HG02571 (cell line): ENCODE data around the gene CHRNA10.

Experiments
- ATAC-seq: cut with Tn5 transposase; IDR thresholded peaks from one replicate; pipeline ENCODE4 v1.9.1; 2021; ENCODE audit warnings: mild to moderate bottlenecking, moderate library complexity; ENCODE audit not compliant: unreplicated experiment

The CHRNA10 gene

GRCh38 chr11:3635641-3636375 is 35.4 kb downstream of the CHRNA10 start:
- ATAC-seq: no peak

DNA sequence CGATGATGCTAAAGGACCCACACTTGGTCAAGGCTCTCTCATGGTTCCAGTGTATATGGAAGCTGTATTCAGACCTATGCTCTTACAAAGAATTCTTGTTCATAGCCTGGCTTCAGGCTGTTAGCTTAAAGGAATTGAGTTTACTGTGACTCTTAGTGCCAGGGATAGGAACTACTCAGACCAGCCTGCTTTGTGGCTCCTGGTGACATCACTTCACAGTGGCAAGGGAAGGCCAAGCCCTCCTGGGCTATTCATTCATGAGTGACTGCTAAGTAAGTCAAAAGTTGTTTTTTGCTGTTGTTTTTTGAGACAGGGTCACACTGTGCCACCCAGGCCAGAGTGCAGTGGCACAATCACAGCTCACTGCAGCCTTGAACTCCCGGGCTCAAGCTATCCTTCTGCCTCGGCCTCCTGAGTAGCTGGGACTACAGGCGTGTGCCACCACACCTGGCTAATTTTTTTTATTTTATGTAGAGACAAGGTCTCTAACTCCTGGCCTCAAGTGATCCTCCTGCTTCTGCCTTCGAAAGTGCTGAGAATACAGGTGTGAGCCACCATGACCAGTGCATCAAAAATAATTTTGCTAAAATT is 39.0 kb downstream of the CHRNA10 start:
- no peak for ATAC-seq

DNA sequence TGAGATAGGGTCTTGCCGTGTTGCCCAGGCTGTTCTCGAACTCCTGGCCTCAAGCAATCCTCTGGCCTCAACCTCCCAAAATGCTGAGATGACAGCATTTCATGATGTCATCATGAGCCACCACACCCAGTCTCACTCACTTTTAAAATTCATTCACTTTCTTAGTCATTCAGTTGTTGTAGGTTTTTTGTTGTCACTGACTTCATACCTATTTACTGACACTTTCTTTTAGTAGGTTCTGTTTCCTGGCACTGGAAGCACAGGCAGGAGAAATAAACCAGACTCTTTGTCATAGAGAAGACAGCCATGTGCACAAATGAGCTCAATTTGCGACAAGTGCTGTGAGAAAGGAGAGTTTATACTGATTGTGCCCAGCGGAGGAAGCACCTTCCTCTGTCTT is 39.9 kb downstream of the CHRNA10 start:
- no peak for ATAC-seq

- ATAC-seq: no peak
Observed at GRCh38 chr11:3627291-3627690, 43.9 kb downstream of the CHRNA10 start.

GRCh38 chr11:3626250-3626960 is 44.8 kb downstream of the CHRNA10 start:
- ATAC-seq: no peak

DNA sequence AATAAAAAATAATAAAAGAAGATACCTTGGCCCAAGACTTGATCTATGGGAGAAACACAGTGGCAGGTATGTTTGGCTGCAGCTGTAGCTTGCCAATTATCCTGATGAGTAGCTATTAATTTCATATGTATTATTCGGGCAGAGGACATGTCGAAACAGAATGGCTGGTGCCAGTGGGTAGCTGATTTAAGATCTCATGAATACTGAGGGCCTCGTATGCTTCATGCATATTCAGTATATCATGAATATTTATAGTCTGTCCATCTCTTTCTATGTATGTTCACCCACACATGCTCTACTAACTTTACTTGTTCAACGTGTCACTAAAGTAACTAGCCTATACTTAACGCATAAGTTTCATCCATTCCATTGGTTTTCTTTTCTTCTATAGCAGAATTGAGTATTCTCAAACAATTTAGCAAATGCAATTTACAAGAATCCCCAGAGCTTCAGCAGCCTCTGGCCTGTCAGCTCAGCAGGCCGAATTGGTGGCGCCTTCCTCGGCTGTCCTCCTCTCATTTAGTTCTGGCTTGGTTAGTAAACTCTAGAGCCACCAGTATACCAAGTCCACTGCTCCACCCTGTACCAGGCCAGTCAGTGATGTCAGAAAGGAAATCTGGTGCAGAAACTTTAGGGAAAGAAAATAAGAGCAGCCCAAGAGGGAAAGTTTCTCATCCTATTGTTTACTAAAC is 47.3 kb downstream of the CHRNA10 start:
- ATAC-seq: no peak

DNA sequence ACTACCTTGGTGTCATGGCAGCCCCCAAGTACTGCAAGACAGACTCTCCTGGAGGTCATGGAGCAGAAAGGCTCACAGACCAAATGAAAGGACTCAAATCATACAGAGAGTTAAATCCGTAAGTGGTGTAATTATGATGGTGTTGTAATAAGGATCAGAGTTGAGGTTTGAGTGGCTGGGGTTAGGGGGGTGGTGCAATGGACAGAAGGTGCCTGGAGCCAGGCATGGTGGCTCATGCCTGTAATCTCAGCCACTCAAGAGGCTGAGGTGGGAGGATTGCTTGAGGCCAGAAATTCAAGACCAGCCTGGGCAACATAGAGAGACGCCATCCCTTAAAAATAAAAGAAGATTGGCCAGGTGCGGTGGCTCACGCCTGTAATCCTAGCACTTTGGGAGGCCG is 48.1 kb downstream of the CHRNA10 start:
- ATAC-seq: no peak

DNA sequence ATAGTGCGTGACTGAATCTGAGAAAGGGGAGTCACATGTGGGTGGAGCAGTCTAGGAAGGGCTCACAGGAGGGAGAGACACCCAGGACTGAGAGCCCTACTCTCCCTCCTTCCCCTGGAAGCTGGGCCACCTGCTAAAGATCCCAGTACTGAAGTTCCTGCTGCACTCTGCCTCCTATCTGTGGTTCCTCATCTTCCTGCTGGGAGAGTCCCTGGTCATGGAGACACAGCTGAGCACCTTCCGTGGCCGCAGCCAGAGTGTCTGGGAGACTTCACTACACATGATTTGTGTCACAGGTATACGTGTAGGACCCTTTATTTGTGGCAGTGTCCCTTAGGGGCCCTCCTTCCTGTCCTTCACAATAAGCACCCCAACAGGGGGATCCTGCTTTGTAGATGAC is 48.7 kb downstream of the CHRNA10 start:
- no peak for ATAC-seq

GRCh38 chr11:3617990-3618389 is 53.2 kb downstream of the CHRNA10 start:
- no peak for ATAC-seq

DNA sequence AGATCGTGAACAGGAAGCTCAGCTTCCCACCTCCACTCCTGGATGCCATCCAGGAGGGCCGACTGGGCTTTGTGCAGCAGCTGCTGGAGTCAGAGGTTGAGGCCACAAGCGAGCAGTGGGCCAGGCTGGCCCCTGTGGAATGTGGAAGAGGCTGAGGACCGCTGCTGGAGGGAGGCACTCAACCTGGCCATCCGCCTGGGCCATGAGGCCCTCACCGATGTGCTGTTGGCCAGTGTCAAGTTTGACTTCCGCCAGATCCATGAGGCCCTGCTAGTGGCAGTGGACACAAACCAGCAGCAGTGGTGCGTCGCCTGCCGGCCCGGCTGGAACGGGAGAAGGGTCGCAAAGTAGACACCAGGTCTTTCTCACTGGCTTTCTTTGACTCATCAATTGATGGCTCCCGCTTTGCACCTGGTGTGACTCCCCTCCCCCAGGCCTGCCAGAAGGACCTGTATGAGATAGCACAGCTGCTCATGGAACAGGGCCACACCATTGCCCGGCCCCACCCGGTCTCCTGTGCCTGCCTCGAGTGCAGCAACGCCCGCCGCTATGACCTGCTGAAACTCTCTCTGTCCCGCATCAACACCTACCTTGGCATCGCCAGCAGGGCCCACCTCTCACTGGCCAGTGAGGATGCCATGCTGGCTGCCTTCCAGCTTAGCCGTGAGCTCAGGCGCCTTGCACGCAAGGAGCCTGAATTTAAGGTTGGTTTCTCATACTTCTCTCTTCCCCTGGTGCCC is 54.3 kb downstream of the CHRNA10 start:
- ATAC-seq: no peak

DNA sequence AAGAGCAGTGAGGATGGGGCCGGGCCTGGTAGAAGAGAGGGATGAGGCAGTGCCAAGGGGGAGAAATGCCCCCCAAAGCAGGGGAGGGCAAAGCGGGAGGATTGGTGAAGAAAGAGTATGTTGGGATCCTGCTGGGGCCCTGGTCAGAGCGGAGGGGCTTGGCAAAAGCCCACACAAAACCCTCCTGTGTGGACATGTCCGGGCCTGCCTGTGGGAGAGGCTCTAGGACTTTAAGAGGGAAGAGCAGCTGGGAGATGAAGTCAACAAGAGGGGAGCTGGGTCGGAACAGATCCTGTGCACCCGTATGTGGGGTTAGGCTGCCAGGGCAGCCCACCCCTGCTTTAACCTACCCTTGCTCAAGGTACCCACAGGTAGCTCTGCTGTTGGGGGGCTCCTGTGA is 55.2 kb downstream of the CHRNA10 start:
- no peak for ATAC-seq
